Astrocyte of the spinal cord (primary cell): Measurements from ENCODE around the gene TESMIN.

Source experiments
- DNase-seq: peaks from one replicate; pipeline ENCODE4 v3.0.0; 2011; ENCODE audit warnings: low read depth, low spot score
- H3K4me3 ChIP-seq: 2 replicates; pipeline ENCODE4 v1.5.1; 2011; ENCODE audit warnings: low read depth, mild to moderate bottlenecking, low read length, moderate library complexity
- in situ Hi-C: cut with HindIII; loops from 2 replicates; pipeline ENCODE4 v1.10.0; 2017; ENCODE audit warnings: low sequenced_read_pairs
- TF ChIP-seq, protein P1 (sequence below): IDR thresholded peaks from 2 replicates; pipeline ENCODE4 v1.5.1; 2012; ENCODE audit warnings: low read depth, mild to moderate bottlenecking, low read length, inconsistent platforms

The TESMIN gene

DNA sequence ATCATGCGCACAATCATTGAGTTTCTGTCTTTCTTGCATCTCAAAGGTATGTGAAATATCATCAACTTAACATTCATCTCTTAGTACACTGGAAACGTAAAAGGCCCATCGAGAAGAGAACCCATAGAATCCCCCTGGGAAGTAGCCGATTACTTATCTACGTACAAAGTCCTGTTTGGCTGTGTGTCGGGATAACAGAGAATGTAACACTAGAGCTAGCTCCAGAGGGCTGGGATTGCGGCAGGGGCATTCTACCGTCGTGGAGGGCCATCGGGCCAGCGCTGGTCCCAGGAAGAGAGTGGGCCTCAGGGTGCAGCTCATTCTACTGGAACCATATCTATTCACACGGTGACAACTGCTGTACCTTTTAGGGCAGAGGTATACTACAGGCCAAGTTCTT, 62.4 kb downstream of the TESMIN start:
- no peak for DNase-seq
- in situ Hi-C loops = no loop called here
- TF ChIP-seq, protein P1, sequence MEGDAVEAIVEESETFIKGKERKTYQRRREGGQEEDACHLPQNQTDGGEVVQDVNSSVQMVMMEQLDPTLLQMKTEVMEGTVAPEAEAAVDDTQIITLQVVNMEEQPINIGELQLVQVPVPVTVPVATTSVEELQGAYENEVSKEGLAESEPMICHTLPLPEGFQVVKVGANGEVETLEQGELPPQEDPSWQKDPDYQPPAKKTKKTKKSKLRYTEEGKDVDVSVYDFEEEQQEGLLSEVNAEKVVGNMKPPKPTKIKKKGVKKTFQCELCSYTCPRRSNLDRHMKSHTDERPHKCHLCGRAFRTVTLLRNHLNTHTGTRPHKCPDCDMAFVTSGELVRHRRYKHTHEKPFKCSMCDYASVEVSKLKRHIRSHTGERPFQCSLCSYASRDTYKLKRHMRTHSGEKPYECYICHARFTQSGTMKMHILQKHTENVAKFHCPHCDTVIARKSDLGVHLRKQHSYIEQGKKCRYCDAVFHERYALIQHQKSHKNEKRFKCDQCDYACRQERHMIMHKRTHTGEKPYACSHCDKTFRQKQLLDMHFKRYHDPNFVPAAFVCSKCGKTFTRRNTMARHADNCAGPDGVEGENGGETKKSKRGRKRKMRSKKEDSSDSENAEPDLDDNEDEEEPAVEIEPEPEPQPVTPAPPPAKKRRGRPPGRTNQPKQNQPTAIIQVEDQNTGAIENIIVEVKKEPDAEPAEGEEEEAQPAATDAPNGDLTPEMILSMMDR = no peak
- H3K4me3 ChIP-seq = no peak overlapping the region

DNA sequence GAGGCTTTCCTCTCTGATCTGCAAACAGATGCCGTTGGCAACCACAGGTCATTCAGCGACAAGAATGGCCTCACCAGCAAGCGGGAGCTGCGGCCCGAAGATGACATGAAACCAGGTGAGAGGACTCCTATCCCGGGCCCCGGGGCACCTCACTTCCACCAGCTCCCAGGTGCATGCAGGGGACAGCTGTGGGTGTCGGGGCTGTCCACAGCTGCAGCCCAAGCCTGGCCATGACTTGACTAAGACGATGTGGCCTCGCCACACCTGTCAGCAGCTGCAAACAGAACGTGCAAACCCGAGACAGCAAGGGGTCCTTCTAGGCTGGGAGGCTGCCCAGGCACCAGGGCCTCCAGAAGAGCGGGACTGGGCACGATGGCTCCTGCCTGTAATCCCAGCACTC, 63.3 kb downstream of the TESMIN start:
- in situ Hi-C loops = no loop called here

DNA sequence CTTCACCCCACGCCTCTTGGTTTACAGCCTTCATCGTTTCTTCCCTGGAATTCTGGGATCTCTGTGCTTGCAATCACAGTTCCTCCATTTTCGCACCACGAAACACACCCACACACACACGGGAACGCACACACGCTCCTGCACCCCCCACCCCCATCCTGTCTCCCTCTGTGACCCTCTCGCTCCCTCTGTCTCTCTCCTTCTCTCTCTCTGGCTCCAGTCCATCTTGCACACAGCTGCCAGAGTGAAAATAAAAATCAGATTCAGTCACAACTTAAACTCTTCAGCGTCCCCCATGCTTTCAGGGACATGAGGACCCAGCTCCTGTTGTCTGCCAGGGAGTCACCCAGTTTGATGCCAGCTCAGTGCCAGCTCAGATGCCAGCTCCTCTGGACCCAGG, 64.0 kb downstream of the TESMIN start:
- TF ChIP-seq, protein P1 = no peak
- in situ Hi-C loops = no loop called here
- no peak overlapping the region for H3K4me3 ChIP-seq
- no peak for DNase-seq

More for the DNA sequence above, 63.3 kb downstream of the TESMIN start:
- DNase-seq = no peak
- TF ChIP-seq, protein P1 = no peak
- H3K4me3 ChIP-seq = no peak overlapping the region

DNA sequence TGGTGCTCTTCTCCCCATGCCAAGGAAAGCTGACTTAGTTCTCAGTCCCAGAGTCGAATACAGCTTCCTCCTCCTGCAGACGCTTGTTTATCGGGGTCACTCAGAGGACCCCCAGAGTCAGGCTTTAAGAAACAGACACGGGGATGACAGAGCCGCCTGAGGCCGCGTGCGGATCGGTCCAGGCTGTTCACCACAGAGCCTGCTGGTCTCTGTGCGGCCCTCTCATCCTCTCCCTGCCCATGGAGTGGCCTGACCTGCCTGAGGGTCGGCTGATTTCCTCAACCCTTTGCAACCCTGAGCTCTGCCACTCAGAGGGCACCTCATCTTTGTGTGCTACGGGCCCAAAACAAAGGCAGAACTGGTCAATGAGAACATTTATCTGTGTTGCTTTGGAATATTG, 64.8 kb downstream of the TESMIN start:
- DNase-seq = no peak
- in situ Hi-C loops = no loop called here
- no peak overlapping the region for H3K4me3 ChIP-seq
- TF ChIP-seq, protein P1 = no peak

DNA sequence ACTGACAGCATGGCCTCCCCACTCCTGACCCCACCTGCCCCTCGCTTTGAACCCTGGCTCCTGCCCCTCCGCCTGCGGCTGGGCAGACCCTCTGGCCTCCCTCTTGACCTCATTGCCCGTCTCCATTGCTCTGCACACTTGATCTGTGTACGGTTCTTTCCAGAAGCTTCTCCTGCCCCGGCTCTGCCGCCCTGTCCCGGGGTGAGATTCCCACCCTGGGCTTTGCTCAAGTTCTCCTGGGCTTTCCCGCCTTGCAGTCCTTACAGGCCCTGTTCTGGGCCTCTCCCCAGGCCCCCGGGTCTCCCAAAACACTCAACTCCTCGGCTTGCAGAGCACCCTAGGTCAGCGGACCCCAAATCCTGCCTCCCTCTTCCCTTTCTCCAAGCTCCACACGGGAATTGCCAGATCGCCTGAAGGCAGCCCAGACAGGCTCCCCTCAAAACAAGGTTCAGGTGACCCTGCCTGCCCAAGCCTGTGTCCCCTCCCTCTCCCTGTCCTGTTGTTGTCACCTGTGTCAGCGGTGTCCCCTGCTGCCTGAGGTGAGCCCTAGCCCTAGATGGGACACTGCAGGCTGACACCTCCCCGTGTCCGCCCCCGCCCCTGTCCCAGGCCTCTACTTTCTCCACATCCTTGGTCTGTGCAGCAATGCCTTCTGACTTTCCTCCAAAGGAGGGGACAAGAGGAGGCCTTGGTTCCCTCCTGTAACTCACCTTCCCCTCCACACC, 65.5 kb downstream of the TESMIN start:
- TF ChIP-seq, protein P1 = no peak
- DNase-seq = no peak
- no peak overlapping the region for H3K4me3 ChIP-seq
- in situ Hi-C loops = no loop called here

DNA sequence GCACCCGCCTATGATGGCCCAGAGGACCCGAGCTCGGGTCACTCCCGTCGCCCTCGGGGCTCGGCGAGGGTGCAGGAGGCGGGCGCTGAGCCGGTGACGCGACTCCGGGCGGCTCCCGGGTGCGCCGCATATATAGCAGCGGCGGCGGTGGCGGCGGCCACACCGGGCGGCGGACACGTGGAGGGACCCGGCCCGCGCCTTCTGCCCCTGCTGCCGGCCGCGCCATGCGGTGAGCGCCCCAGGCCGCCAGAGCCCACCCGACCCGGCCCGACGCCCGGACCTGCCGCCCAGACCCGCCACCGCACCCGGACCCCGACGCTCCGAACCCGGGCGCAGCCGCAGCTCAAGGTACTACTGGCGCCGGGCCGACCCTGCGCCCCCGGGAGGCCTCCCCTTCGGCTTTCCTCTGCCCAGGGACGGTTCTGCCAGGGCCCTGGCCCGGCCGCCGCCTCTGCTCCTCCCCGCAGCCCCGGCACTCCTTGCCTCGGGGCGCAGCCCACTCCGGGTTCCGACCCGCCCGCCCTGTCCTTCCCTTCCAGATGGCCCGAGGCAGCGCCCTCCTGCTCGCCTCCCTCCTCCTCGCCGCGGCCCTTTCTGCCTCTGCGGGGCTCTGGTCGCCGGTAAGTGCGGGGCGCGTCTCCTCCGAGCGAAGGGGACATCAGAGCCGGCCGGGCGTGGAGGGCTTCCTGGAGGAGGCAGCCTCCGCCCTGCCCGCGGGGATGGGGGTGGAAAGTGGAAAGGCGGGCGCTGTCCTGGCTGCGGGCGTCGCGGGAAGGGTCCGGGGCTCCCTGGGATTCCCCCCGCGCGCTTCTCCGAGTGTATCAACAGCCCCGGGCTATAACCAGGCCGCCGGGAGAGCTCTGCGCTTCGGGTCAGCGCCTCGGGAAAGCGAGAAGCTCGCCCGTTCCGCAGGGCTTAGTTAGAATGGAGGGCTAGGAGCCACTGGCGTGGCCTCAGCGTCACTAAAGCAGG, 66.6 kb downstream of the TESMIN start, which contains the start of gene GAL:
TSS of gene GAL (plus strand) at position 160 of the 972 bp plus-strand sequence. CDS start at position 540, 380 bp downstream.
- in situ Hi-C loops = no loop called here
- H3K4me3 ChIP-seq = no peak within 1 kb of the TSS

More for the DNA sequence above, 66.6 kb downstream of the TESMIN start, which contains the start of gene GAL:
- DNase-seq = no peak
- TF ChIP-seq, protein P1 = no peak
